Activated B cell treated with CpG ODN at 0.5 μM for 24 hours (primary cell): ENCODE measurements around the gene FOXN1. TPM values are rescaled to one million over a fixed set of nuclear protein-coding genes. Genes with fewer than 3 reads are reported as not detected.
"Not testable (repeated sequence)": the region's sequence is repeated elsewhere in the genome, so short reads cannot be mapped to it uniquely, and the experiment has no call there.

Experiments used
- ATAC-seq: fragments of 200-7000 bp; cut with Tn5 transposase; one replicate; pipeline ENCODE4 v1.10.0; 2021; ENCODE audit warnings: low read depth, mild to moderate bottlenecking, moderate library complexity
- CTCF ChIA-PET: fragments of 350-600 bp; sonication (Branson Sonifier 250); formaldehyde crosslinking; loops from one replicate; lab custom pipeline; 2021; ENCODE audit warnings: antibody characterized with exemption; lab: Charles Lee
- POLR2A ChIA-PET: fragments of 350-600 bp; sonication (Branson Sonifier 250); formaldehyde crosslinking; loops from one replicate; lab custom pipeline; 2021; ENCODE audit warnings: antibody characterized with exemption; lab: Charles Lee
- DNase-seq: peaks from one replicate; pipeline ENCODE4 v3.0.0; 2022
- H3K27ac Mint-ChIP-seq: one replicate; pipeline ENCODE4 v1.8.0; 2020; ENCODE audit warnings: mixed read lengths
- H3K27me3 Mint-ChIP-seq: one replicate; pipeline ENCODE4 v1.8.0; 2021; ENCODE audit warnings: mixed read lengths
- H3K36me3 Mint-ChIP-seq: one replicate; pipeline ENCODE4 v1.8.0; 2021; ENCODE audit warnings: low read depth, mixed read lengths
- H3K4me1 Mint-ChIP-seq: one replicate; pipeline ENCODE4 v1.8.0; 2021; ENCODE audit warnings: mixed read lengths
- H3K4me3 Mint-ChIP-seq: one replicate; pipeline ENCODE4 v1.8.0; 2020; ENCODE audit warnings: mild to moderate bottlenecking, mixed read lengths
- H3K9me3 Mint-ChIP-seq: one replicate; pipeline ENCODE4 v1.8.0; 2020; ENCODE audit warnings: mixed read lengths
- CTCF ChIP-seq: fragments of 200-600 bp; IDR thresholded peaks from one replicate; pipeline ENCODE4 v1.8.0; 2022; ENCODE audit warnings: antibody characterized with exemption, mild to moderate bottlenecking
- intact Hi-C: fragments of 100-400 bp; cut with micrococcal nuclease; formaldehyde crosslinking; loops from one replicate; pipeline ENCODE4 v1.15.1; 2024
- total RNA-seq: library from RNA; stranded (reverse); gene quantifications from 2 replicates; pipeline ENCODE4 v1.2.3, GENCODE V29; 2022

FOXN1 gene
- total RNA-seq, 1 donor from 2014 or later, result not detected

- no peak overlapping the region for H3K4me3 Mint-ChIP-seq
- ChIA-PET CTCF (no interaction called here), POLR2A (no interaction called here)
- TF ChIP-seq CTCF, result no peak
- no peaks in the 10 kb centered on the region for H3K36me3 Mint-ChIP-seq
- H3K27me3 Mint-ChIP-seq, result no peaks in the 10 kb centered on the region
- peaks cover 9% of the 10 kb centered on the region for H3K4me1 Mint-ChIP-seq
- ATAC-seq, result no peak
- intact Hi-C loops, result loop anchor here (2.0 kb wide), 1 partner anchor 18 kb away; no protein-coding TSS in a partner anchor
- no peaks in the 10 kb centered on the region for H3K9me3 Mint-ChIP-seq
- no peak overlapping the region for H3K27ac Mint-ChIP-seq
- DNase-seq, result no peak
Observed at GRCh38 chr17:28519236-28519635, 13.1 kb downstream of the FOXN1 start.

GRCh38 chr17:28520687-28521086 lies 14.5 kb downstream of the FOXN1 start:
- POLR2A ChIA-PET, result no interaction called here
- intact Hi-C loops, result no loop called here
- Mint-ChIP-seq H3K36me3 (no peaks in the 10 kb centered on the region), H3K9me3 (no peaks in the 10 kb centered on the region), H3K27me3 (no peaks in the 10 kb centered on the region), H3K27ac (no peak overlapping the region), H3K4me1 (peaks cover 9% of the 10 kb centered on the region), H3K4me3 (no peak overlapping the region)
- no peak for DNase-seq
- no peak for TF ChIP-seq CTCF
- ATAC-seq, result no peak
- CTCF ChIA-PET, result interaction anchor here (0.9 kb wide), 1 partner anchor 20 kb away, joined by 3 read pairs; no protein-coding TSS in a partner anchor

GRCh38 chr17:28521311-28522085 lies 15.3 kb downstream of the FOXN1 start:
- H3K27ac Mint-ChIP-seq, result no peak overlapping the region
- DNase-seq (no peak), ATAC-seq (no peak)
- ChIA-PET POLR2A (no interaction called here), CTCF (interaction anchor here (0.7 to 0.9 kb wide), 2 partner anchors 10 to 19 kb away, joined by 3 read pairs; no protein-coding TSS in a partner anchor)
- intact Hi-C loops, result no loop called here
- no peak overlapping the region for H3K4me3 Mint-ChIP-seq
- H3K4me1 Mint-ChIP-seq, result peaks cover 9% of the 10 kb centered on the region
- H3K36me3 Mint-ChIP-seq, result no peaks in the 10 kb centered on the region
- no peak for TF ChIP-seq CTCF
- H3K9me3 Mint-ChIP-seq, result no peaks in the 10 kb centered on the region
- H3K27me3 Mint-ChIP-seq, result no peaks in the 10 kb centered on the region

GRCh38 chr17:28522281-28522680 lies 16.1 kb downstream of the FOXN1 start:
- H3K4me1 Mint-ChIP-seq, POLR2A ChIA-PET, H3K36me3 Mint-ChIP-seq, intact Hi-C loops, H3K27ac Mint-ChIP-seq, DNase-seq, H3K27me3 Mint-ChIP-seq, H3K9me3 Mint-ChIP-seq, ATAC-seq, H3K4me3 Mint-ChIP-seq: not testable (repeated sequence)
- CTCF ChIA-PET, result interaction anchor here (0.7 kb wide), 1 partner anchor 10 kb away, joined by 3 read pairs; no protein-coding TSS in a partner anchor

GRCh38 chr17:28523186-28523585 lies 17.0 kb downstream of the FOXN1 start:
- no peak overlapping the region for H3K27ac Mint-ChIP-seq
- ATAC-seq, result no peak
- H3K4me1 Mint-ChIP-seq, result peaks cover 7% of the 10 kb centered on the region
- no peak overlapping the region for H3K4me3 Mint-ChIP-seq
- no peaks in the 10 kb centered on the region for H3K36me3 Mint-ChIP-seq
- intact Hi-C loops, result no loop called here
- ChIA-PET CTCF (no interaction called here), POLR2A (no interaction called here)
- no peak for TF ChIP-seq CTCF
- no peaks in the 10 kb centered on the region for H3K27me3 Mint-ChIP-seq
- no peak for DNase-seq
- H3K9me3 Mint-ChIP-seq, result no peaks in the 10 kb centered on the region
